Stimulated activated naive CD8-positive, alpha-beta T cell treated with anti-CD3 and anti-CD28 coated beads, Interleukin-15, Interleukin-2, amounts not matched to agents 100 U/mL and 50 U/mL, for 24 hours (primary cell): ENCODE results near the gene CABP2.
"Not testable (repeated sequence)": the region's sequence is repeated elsewhere in the genome, so short reads cannot be mapped to it uniquely, and the experiment has no call there.

Source experiments
- ATAC-seq: fragments of 150-1000 bp; cut with Tn5 transposase; one replicate; pipeline ENCODE4 v1.10.0; 2021
- DNase-seq: peaks from one replicate; pipeline ENCODE4 v3.0.0; 2021

CABP2 gene

GRCh38 chr11:67522844-67523555, at the start of gene CABP2:
TSS of gene CABP2 (minus strand) at chr11:67523446. CDS start at chr11:67523326, 120 bp downstream.
- DNase-seq (no peak), ATAC-seq (peak; percentile 25)

GRCh38 chr11:67572747-67573419, 49.6 kb upstream of the CABP2 start:
- ATAC-seq (no peak), DNase-seq (peak; percentile 32)

- DNase-seq: no peak
- no peak for ATAC-seq
Measured at GRCh38 chr11:67572305-67572704, 49.1 kb upstream of the CABP2 start.

GRCh38 chr11:67571443-67571842, 48.2 kb upstream of the CABP2 start:
- DNase-seq (no peak), ATAC-seq (no peak)

- DNase-seq (no peak), ATAC-seq (no peak)
Measured at GRCh38 chr11:67564230-67564629, 41.0 kb upstream of the CABP2 start.

GRCh38 chr11:67563705-67564114, 40.5 kb upstream of the CABP2 start:
- DNase-seq, ATAC-seq: not testable (repeated sequence)

- ATAC-seq: no peak
Measured at GRCh38 chr11:67562963-67563704, 39.9 kb upstream of the CABP2 start.

GRCh38 chr11:67561971-67562619, 38.8 kb upstream of the CABP2 start:
- DNase-seq (no peak), ATAC-seq (peak; percentile 3)

More at GRCh38 chr11:67562963-67563704, 39.9 kb upstream of the CABP2 start:
- DNase-seq: no peak

- DNase-seq: no peak
- no peak for ATAC-seq
Measured at GRCh38 chr11:67558084-67558772, 35.0 kb upstream of the CABP2 start.

- no peak for ATAC-seq
- no peak for DNase-seq
Measured at GRCh38 chr11:67556244-67556643, 33.0 kb upstream of the CABP2 start.

- ATAC-seq, DNase-seq: not testable (repeated sequence)
Measured at GRCh38 chr11:67551697-67552096, 28.5 kb upstream of the CABP2 start.

GRCh38 chr11:67551127-67551526, 27.9 kb upstream of the CABP2 start:
- ATAC-seq: no peak
- no peak for DNase-seq

GRCh38 chr11:67548555-67549110, 25.4 kb upstream of the CABP2 start:
- ATAC-seq: no peak
- no peak for DNase-seq

GRCh38 chr11:67548112-67548511, 24.9 kb upstream of the CABP2 start:
- not testable (repeated sequence) for DNase-seq

GRCh38 chr11:67545280-67545679, 22.0 kb upstream of the CABP2 start:
- ATAC-seq: no peak

More at GRCh38 chr11:67548112-67548511, 24.9 kb upstream of the CABP2 start:
- not testable (repeated sequence) for ATAC-seq

GRCh38 chr11:67544616-67545242, 21.5 kb upstream of the CABP2 start:
- ATAC-seq (no peak), DNase-seq (no peak)

More at GRCh38 chr11:67545280-67545679, 22.0 kb upstream of the CABP2 start:
- no peak for DNase-seq

- DNase-seq (no peak), ATAC-seq (no peak)
Measured at GRCh38 chr11:67543585-67543984, 20.3 kb upstream of the CABP2 start.

- DNase-seq: no peak
- ATAC-seq: no peak
Measured at GRCh38 chr11:67542971-67543370, 19.7 kb upstream of the CABP2 start.

- no peak for ATAC-seq
Measured at GRCh38 chr11:67542169-67542568, 18.9 kb upstream of the CABP2 start.

GRCh38 chr11:67541198-67541597, 18.0 kb upstream of the CABP2 start:
- DNase-seq (no peak), ATAC-seq (no peak)

More at GRCh38 chr11:67542169-67542568, 18.9 kb upstream of the CABP2 start:
- DNase-seq: no peak

- DNase-seq (no peak), ATAC-seq (no peak)
Measured at GRCh38 chr11:67539550-67539949, 16.3 kb upstream of the CABP2 start.
